H9 (cell line): ENCODE data around the gene PASK. TPM values are rescaled to one million over a fixed set of nuclear protein-coding genes. Genes with fewer than 3 reads are reported as not detected.

Experiments
- DNase-seq: peaks from one replicate; pipeline ENCODE4 v3.0.0-alpha.2; 2017
- H2AFZ ChIP-seq: one replicate; pipeline ENCODE4 v1.6.1; 2013; ENCODE audit warnings: mild to moderate bottlenecking, low read length, control low read depth, moderate library complexity
- H2AK5ac ChIP-seq: 2 replicates; pipeline ENCODE4 v1.6.1; 2013; ENCODE audit warnings: low read length, control low read depth, mixed read lengths; ENCODE audit not compliant: insufficient read length
- H2BK120ac ChIP-seq: one replicate; pipeline ENCODE4 v1.6.1; 2013; ENCODE audit warnings: low read depth, mild to moderate bottlenecking, low read length, control low read depth, inconsistent platforms; ENCODE audit not compliant: poor library complexity, severe bottlenecking
- H2BK12ac ChIP-seq: 2 replicates; pipeline ENCODE4 v1.6.1; 2013; ENCODE audit warnings: low read length, control low read depth, mixed read lengths, low read depth; ENCODE audit not compliant: insufficient read length
- H2BK15ac ChIP-seq: 2 replicates; pipeline ENCODE4 v1.6.1; 2013; ENCODE audit warnings: low read depth, low read length, control low read depth
- H2BK20ac ChIP-seq: one replicate; pipeline ENCODE4 v1.6.1; 2013; ENCODE audit warnings: low read depth, mild to moderate bottlenecking, low read length, control low read depth, inconsistent platforms; ENCODE audit not compliant: poor library complexity, severe bottlenecking
- H2BK5ac ChIP-seq: 2 replicates; pipeline ENCODE4 v1.6.1; 2013; ENCODE audit warnings: low read length, control low read depth, mixed read lengths; ENCODE audit not compliant: insufficient read length
- H3K14ac ChIP-seq: 2 replicates; pipeline ENCODE4 v1.6.1; 2013; ENCODE audit warnings: low read length, control low read depth; ENCODE audit not compliant: insufficient read depth
- H3K18ac ChIP-seq: 2 replicates; pipeline ENCODE4 v1.6.1; 2013; ENCODE audit warnings: low read depth, mild to moderate bottlenecking, mixed read lengths, low read length, control low read depth; ENCODE audit not compliant: insufficient read length
- H3K23ac ChIP-seq: 2 replicates; pipeline ENCODE4 v1.6.1; 2013; ENCODE audit warnings: low read length, control low read depth, mixed read lengths, low read depth; ENCODE audit not compliant: insufficient read length
- H3K23me2 ChIP-seq: 2 replicates; pipeline ENCODE4 v1.6.1; 2013; ENCODE audit warnings: low read depth, mild to moderate bottlenecking, mixed read lengths, low read length, control low read depth; ENCODE audit not compliant: insufficient read length, poor library complexity, severe bottlenecking
- H3K27ac ChIP-seq: 2 replicates; pipeline ENCODE4 v1.5.1; 2013; ENCODE audit warnings: low read length, control low read depth, mixed read lengths, low read depth; ENCODE audit not compliant: insufficient read length
- H3K27me3 ChIP-seq: 2 replicates; pipeline ENCODE4 v1.6.1; 2013; ENCODE audit warnings: low read length, control low read depth, inconsistent platforms; ENCODE audit not compliant: insufficient read depth
- H3K4ac ChIP-seq: 2 replicates; pipeline ENCODE4 v1.6.1; 2013; ENCODE audit warnings: low read depth, mild to moderate bottlenecking, control low read depth, inconsistent platforms, low read length, moderate library complexity
- H3K4me1 ChIP-seq: 2 replicates; pipeline ENCODE4 v1.6.1; 2013; ENCODE audit warnings: low read length, control low read depth, inconsistent platforms; ENCODE audit not compliant: insufficient read depth
- H3K4me2 ChIP-seq: 2 replicates; pipeline ENCODE4 v1.6.1; 2013; ENCODE audit warnings: low read length, control low read depth, mixed read lengths; ENCODE audit not compliant: insufficient read length, insufficient read depth
- H3K56ac ChIP-seq: 2 replicates; pipeline ENCODE4 v1.6.1; 2013; ENCODE audit warnings: low read depth, mild to moderate bottlenecking, mixed read lengths, low read length, control low read depth; ENCODE audit not compliant: insufficient read length
- H3K79me1 ChIP-seq: 2 replicates; pipeline ENCODE4 v1.6.1; 2013; ENCODE audit warnings: low read depth, mild to moderate bottlenecking, moderate library complexity, low read length, control low read depth, inconsistent platforms; ENCODE audit not compliant: insufficient read depth, poor library complexity, severe bottlenecking
- H3K79me2 ChIP-seq: 2 replicates; pipeline ENCODE4 v1.6.1; 2013; ENCODE audit warnings: low read length, control low read depth, inconsistent platforms; ENCODE audit not compliant: insufficient read depth
- H3K9ac ChIP-seq: 2 replicates; pipeline ENCODE4 v1.6.1; 2013; ENCODE audit warnings: low read length, control low read depth, mixed read lengths; ENCODE audit not compliant: insufficient read length; ENCODE audit errors: extremely low read depth
- H3K9me3 ChIP-seq: one replicate; pipeline ENCODE4 v1.6.1; 2013; ENCODE audit warnings: low read depth, low read length, inconsistent platforms; ENCODE audit not compliant: control insufficient read depth
- H3T11ph ChIP-seq: one replicate; pipeline ENCODE4 v1.6.1; 2013; ENCODE audit warnings: mild to moderate bottlenecking, low read length, control low read depth, inconsistent platforms
- H4K20me1 ChIP-seq: one replicate; pipeline ENCODE4 v1.6.1; 2013; ENCODE audit not compliant: control insufficient read depth, insufficient read length, insufficient read depth
- H4K5ac ChIP-seq: 2 replicates; pipeline ENCODE4 v1.6.1; 2013; ENCODE audit warnings: low read depth, mild to moderate bottlenecking, mixed read lengths, low read length, control low read depth; ENCODE audit not compliant: insufficient read length
- H4K8ac ChIP-seq: replicated peaks from 2 replicates; pipeline ENCODE4 v1.6.1; 2013; ENCODE audit warnings: low read length, control low read depth, mixed read lengths, low read depth; ENCODE audit not compliant: insufficient read length
- H4K91ac ChIP-seq: 2 replicates; pipeline ENCODE4 v1.6.1; 2013; ENCODE audit warnings: low read depth, mild to moderate bottlenecking, moderate library complexity, mixed read lengths, low read length, control low read depth; ENCODE audit not compliant: insufficient read length
- H3K27ac Mint-ChIP-seq, 3 experiments: 2 replicates in 2 of 3; 3 replicates in 1 of 3; pipeline ENCODE4 v1.8.0; 2020 to 2021; ENCODE audit warnings: mixed read lengths in 3 of 3, mild to moderate bottlenecking in 1 of 3, moderate library complexity in 1 of 3
- H3K27me3 Mint-ChIP-seq: 2 replicates; pipeline ENCODE4 v1.8.0; 2021; ENCODE audit warnings: low read depth, mild to moderate bottlenecking, moderate library complexity, mixed read lengths
- H3K36me3 Mint-ChIP-seq, 3 experiments: 2 replicates in 2 of 3; 3 replicates in 1 of 3; pipeline ENCODE4 v1.8.0; 2020 to 2021; ENCODE audit warnings: low read depth in 3 of 3, mixed read lengths in 3 of 3; ENCODE audit not compliant: insufficient read depth in 1 of 3
- H3K4me1 Mint-ChIP-seq, 2 experiments: 2 replicates each; pipeline ENCODE4 v1.8.0; 2020; ENCODE audit warnings: mixed read lengths in 2 of 2
- H3K4me3 Mint-ChIP-seq, 2 experiments: 2 replicates in 1 of 2; 3 replicates in 1 of 2; pipeline ENCODE4 v1.8.0; 2020 to 2021; ENCODE audit warnings: mild to moderate bottlenecking in 2 of 2, mixed read lengths in 2 of 2, moderate library complexity in 1 of 2
- H3K9me3 Mint-ChIP-seq, 2 experiments: 2 replicates in 1 of 2; 3 replicates in 1 of 2; pipeline ENCODE4 v1.8.0; 2020; ENCODE audit warnings: mild to moderate bottlenecking in 2 of 2, mixed read lengths in 2 of 2, moderate library complexity in 1 of 2
- WGBS: extraction: QIAGEN DNeasy Blood & Tissue Kit; methylation state at CpG from one replicate; pipeline ENCODE4 v1.1.7; 2013; ENCODE audit warnings: missing lambda C conversion rate, low lambda C conversion rate, mixed read lengths; ENCODE audit not compliant: insufficient read length; ENCODE audit errors: extremely low coverage; 5-methylcytosine and 5-hydroxymethylcytosine counted together
- total RNA-seq: library from RNA; stranded (reverse); gene quantifications from 2 replicates; pipeline ENCODE4 v1.2.1, GENCODE V29; 2021
- TF ChIP-seq, protein P1 (sequence below): fragments of 200-600 bp; sonication (generic); conservative IDR thresholded peaks from 3 replicates; pipeline ENCODE4 v1.8.0; 2021; ENCODE audit warnings: antibody characterized with exemption, mild to moderate bottlenecking

Gene PASK
- total RNA-seq, 1 experiment from 2014 or later, result 68.0 TPM

DNA sequence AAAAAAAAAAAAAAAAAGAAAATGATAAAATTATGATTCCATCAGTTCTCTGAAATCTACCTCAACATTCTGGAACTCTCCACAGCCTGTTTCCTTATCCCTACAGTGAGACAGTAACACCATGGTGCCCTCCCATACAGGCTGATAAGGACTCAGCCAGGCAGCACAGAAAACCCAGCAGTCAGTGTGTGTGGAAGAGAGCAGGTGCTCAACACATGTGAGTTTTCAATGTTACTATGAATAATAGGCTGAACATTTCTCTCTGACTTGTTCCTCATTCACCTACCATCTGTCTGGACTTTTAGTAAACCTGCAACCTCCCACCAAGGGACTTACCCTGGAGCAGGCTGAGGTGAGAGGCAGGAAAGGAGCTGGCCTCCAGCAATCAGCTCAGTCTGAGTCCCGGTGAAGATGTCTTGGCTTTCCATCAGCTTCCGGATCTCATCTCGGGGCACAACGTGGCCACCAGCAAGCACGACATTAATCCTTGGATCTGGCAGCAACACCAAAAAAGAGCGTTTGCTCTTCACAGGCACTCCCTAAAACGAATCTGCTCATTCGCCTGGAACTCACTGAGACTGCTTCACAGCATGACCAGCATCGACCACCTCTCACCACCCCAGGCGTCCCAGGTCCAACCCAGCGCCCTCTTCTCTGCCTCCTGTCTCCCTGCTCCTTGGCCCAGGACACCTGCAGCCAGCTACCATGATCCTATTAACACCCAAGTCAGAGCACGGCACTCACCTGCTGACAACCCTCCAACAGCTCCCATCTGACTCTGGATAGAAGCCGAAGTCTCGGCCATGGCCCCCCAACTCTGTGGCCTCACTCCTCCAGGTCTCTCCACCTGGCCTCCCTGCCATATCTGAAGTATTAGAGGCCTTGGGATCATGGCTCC, 16.5 kb downstream of the PASK start:
- Mint-ChIP-seq H3K9me3 (no peaks in the 10 kb centered on the region), H3K36me3 (peaks cover 21 to 56% (median 40%) of the 10 kb centered on the region in 3 experiments)

More for the DNA sequence above, 16.5 kb downstream of the PASK start:
- WGBS, result no CpG with 5 or more reads among the region's 14 CpGs
- Histone ChIP-seq H3K79me2 (no peaks in the 10 kb centered on the region), H3K79me1 (no peaks in the 10 kb centered on the region), H3K4me2 (no peak overlapping the region), H3K23me2 (no peaks in the 10 kb centered on the region), H4K5ac (no peak overlapping the region), H2BK20ac (no peak overlapping the region), H3K9me3 (no peaks in the 10 kb centered on the region), H2BK5ac (no peak overlapping the region), H3K27ac (no peak overlapping the region), H3T11ph (no peak overlapping the region), H3K9ac (no peak overlapping the region), H3K23ac (no peak overlapping the region), H4K20me1 (no peaks in the 10 kb centered on the region), H2BK12ac (no peak overlapping the region), H2AK5ac (no peak overlapping the region), H4K8ac (no peak overlapping the region), H2BK15ac (no peak overlapping the region), H4K91ac (no peak overlapping the region), H2BK120ac (no peak overlapping the region), H3K27me3 (no peaks in the 10 kb centered on the region), H3K4me1 (no peaks in the 10 kb centered on the region), H2AFZ (no peak overlapping the region), H3K56ac (no peak overlapping the region), H3K4ac (no peak overlapping the region), H3K14ac (no peak overlapping the region), H3K18ac (no peak overlapping the region)
- no peak for DNase-seq
- Mint-ChIP-seq H3K4me1 (no peaks in the 10 kb centered on the region), H3K27me3 (no peaks in the 10 kb centered on the region), H3K27ac (no peak overlapping the region; a peak in 1 of 7 replicates), H3K4me3 (0 out of 5 replicates have a peak overlapping the region, but pooled peaks of 1 of the 2 experiments have one; percentile 43)
- TF ChIP-seq, protein P1, sequence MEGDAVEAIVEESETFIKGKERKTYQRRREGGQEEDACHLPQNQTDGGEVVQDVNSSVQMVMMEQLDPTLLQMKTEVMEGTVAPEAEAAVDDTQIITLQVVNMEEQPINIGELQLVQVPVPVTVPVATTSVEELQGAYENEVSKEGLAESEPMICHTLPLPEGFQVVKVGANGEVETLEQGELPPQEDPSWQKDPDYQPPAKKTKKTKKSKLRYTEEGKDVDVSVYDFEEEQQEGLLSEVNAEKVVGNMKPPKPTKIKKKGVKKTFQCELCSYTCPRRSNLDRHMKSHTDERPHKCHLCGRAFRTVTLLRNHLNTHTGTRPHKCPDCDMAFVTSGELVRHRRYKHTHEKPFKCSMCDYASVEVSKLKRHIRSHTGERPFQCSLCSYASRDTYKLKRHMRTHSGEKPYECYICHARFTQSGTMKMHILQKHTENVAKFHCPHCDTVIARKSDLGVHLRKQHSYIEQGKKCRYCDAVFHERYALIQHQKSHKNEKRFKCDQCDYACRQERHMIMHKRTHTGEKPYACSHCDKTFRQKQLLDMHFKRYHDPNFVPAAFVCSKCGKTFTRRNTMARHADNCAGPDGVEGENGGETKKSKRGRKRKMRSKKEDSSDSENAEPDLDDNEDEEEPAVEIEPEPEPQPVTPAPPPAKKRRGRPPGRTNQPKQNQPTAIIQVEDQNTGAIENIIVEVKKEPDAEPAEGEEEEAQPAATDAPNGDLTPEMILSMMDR, result no peak
